CD4-positive, alpha-beta T cell treated with Interferon alpha-2 for 1 hour (primary cell): Measurements from ENCODE around the gene VGLL3.

Experiments
- DNase-seq, 2 donors: peaks; one replicate each; pipeline ENCODE4 v3.0.0-alpha.2; 2020 to 2022

Gene VGLL3

DNA sequence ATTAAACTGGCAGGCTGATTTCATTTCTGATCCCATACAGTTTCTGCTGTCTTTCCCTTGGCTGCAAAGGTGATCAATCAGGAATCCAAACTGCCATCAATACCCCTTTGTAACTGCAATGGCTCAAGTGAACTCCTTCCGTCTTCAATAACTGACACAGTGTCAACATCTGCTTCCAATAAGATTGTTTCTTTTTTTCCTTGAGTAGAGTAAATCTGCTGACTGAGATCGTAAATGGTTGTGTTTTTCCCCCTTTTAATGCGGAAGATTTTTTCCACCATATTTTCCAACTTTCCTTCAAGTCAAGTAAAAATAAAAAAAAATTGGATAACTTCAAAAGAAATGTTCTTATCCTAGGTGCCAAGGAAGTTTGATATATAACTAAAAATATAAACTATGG, 48.7 kb downstream of the VGLL3 start:
- DNase-seq: no peak

DNA sequence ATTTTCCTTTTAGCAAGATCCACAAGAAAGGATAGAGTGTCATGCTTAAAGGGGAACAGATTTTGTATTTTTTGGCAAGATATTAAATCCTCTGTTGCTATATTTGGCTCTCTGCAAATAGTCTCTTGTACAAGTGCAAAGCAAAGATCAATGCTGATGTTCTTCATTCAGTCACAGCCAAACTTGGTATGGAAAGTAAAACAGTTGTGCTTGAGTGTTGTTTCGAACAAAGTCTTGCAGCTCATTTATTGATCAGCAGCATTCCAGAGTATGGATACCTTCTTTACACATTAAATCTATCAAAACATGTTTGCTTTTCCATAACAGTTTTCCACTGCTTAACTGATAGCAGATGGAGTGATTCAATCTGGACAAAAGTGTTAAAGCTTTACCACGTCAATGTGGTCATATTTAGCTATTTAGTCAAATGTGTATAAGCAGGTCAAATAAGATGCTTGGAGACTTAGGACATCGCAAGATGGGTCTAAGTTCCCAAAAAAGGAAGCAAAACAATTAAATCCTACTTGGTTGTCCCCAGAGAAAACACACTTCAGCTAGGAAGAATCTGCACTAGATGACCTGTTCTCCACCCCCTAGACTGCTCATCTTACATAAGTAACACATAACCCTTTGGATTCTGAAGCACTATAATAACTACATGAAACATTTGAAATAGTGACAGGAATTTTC, 52.4 kb downstream of the VGLL3 start:
- no peak for DNase-seq

DNA sequence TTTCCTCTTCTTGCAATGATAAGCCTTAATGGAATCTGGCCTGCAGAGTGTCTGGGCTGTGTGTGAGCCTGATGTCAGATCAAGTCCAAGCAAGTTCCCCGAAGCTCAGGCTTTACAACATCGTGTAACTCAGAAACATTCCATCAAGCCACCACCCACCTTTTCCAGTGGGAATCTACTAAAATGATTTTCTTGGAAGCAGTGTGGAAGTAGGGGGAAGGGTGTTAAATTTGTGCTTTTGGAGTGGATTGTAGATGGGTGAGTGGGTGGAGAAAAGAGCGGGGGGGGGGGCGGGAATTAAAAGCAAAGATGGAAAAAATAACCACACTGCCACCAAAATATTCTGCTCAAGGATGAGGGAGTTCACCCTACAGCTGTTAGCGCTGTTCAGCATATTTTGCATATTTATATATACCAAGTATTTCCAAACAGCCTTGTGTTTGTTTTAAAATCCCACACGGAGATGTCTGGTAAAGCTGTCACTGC, 53.6 kb downstream of the VGLL3 start:
- DNase-seq: no peak

DNA sequence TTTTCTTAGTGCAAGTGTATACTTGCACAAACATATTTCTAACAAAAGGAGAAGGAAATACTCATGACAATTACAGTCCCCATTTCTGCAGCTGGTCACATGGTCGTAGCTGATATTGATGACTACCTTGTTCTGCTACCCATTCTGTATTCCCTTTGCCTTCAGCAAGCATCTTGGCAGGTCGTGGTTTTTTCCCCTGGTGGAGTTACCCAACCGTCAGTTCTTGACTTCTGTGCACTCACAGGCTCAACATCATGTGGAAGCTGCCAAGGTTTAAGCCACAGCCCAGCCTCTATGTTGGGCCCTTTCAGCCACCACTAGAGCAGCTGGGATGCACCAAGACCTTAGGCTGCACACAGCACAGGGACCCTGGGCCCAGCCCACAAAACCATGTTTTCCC, 56.1 kb downstream of the VGLL3 start:
- no peak for DNase-seq

DNA sequence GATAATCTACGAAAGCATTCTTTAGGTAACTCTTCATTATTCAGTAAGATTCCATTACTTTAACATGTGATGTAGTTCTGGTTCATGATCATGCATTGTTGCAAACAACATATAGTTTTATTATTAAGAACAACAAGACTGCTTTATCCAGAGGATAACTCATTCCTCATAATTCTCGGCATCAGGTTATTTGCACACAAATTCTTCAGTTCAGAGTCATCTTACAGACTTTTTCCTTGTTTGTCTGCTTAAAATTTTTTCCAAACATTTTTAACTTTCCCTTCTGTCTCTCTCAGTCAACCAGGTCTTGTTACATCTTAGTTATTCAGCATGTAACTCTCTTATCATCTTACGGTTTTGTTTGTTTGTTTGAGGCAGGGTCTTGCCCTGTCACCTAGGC, 60.1 kb downstream of the VGLL3 start:
- no peak for DNase-seq

DNA sequence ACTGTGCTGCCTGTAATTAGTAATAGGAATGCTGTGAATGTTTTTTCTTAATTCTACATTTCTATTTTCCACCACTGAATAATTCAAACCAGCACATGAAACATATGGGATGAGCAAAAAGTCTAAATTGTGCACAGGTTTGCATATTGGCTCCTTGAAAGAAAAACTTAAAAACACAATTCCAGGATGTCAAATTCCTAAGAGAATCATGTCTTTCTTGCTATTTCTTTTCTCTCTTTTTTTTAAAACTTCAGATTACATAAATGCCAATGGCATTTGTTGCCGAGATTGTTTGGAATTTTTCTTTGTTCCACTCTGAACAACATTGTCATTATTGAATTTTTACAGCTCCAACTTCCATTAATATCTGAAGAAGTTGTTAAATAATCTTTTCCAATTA, 60.8 kb downstream of the VGLL3 start:
- no peak for DNase-seq

DNA sequence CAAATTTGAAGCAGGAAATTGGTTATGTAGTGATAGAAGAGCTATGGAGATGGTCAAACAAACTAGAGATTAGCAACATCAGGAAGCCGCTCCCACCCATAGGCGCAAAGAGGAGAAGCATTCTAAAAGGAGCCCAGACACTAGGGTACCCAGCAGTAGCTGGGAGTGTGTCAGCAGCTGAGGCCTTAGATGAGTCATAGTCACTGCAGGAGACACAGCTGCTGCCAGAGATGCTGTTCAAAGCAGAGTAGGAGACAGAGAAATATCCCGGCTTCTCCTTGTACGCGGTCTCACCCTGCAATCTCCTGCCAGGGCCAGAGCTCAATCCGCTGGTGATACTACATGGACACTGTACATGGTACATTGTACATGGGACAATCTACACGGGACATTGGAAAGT, 61.9 kb downstream of the VGLL3 start:
- no peak for DNase-seq

DNA sequence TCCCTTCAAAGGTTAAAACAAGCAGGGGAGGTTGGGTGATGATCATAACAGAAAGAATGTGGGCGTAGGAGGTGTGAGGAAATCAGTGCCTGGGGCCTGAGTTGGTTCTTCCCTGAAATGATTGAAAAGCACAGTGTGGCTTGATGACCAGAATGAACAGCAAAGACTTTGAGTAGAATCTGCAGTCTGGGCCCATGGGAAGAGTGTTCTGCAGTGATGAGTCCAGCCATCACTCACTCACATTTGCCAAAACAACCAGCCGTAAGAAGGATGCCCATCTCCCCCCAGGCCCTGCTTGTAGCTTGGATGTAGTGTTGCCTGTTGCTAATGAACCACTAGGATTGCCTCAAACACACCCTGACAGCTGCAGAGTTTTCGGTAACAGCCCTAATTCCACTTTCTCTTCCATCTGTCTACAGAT, 67.9 kb downstream of the VGLL3 start:
- DNase-seq: no peak

DNA sequence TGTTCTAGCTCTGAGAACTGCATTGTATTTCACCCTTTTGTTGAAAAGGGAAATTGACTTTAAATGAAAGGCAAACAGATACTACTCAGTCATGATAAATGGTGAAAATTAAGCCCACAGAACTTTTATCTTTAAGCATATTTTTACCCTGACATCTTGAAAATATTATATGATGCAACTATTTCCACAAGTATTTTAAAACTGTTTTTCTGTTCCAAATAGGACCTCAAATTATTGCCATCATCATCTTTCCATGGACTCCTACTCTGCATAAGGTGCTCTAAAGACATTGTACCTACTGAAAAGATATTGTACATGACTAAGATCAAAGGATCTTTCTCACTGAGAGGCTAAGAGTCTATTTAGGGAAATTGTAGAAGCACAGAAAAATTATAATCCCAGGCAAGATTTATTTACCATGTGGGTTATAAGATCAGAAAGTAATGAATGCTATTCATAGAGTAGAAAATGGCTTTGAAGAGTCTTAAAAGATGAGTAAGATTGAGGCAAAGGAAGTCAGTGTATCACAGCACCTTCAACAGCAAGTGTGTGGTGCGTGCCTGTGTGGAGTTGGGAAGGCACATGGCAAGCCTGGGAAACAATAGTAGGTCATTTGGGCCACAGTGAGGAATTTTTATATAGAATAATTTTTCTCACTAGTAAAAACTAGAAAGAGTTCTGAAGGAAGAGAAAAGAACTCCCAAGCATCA, 68.8 kb downstream of the VGLL3 start:
- no peak for DNase-seq

DNA sequence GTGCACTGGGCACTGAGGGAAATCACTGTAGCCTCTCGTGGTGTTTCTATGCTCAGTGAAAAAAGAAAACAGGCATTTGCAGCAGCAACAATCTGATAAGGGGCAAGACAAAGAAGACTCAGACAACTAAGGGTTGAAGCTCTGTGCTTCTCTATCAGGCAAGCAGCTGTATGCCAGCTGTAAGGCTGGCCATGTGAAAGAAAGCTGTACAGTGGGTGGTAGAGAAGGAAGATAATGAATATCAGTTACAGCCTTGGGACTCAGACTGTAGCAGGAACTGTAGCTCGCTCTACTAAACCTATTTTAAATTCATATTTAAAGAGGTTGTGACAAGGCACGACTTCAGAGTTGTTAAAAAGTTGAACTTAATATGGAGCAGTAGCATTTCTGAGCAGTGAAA, 76.3 kb downstream of the VGLL3 start:
- no peak for DNase-seq

DNA sequence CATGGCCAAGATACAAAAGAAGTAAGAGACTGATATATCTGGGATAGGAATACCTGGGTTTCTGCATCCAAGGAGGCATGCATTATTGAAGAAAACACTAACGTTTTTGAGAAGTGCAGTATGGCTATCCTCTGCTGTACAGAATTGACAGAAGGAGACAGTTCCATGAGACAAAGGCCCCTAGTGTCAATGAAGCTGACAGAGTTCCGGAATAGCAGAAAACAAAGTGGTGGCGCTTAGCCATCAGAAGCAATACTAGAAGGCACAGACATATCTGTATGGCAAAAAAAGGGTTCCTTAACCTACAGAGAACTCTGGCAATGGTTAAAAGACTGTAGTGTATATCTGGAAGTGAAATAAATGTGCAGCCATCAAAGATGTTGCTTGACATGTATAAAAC, 77.8 kb downstream of the VGLL3 start:
- no peak for DNase-seq

DNA sequence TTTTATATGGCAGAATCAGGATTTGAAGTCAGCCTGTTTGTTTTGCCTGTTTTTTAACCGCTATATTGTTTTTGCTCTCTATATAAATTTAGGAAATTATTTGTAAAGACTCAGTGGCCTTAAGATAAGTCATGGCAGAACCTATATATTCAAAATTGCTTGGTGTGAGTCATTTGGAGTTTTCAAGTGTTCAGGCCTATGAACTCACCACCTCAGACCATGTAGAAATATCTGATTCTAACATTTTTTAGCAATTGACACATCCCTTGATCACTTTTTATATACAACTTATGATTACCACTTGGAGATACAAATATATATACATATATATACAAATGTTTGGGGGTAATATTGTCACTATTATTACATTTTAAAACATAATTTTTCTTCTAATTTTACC, 95.7 kb downstream of the VGLL3 start:
- DNase-seq: no peak

DNA sequence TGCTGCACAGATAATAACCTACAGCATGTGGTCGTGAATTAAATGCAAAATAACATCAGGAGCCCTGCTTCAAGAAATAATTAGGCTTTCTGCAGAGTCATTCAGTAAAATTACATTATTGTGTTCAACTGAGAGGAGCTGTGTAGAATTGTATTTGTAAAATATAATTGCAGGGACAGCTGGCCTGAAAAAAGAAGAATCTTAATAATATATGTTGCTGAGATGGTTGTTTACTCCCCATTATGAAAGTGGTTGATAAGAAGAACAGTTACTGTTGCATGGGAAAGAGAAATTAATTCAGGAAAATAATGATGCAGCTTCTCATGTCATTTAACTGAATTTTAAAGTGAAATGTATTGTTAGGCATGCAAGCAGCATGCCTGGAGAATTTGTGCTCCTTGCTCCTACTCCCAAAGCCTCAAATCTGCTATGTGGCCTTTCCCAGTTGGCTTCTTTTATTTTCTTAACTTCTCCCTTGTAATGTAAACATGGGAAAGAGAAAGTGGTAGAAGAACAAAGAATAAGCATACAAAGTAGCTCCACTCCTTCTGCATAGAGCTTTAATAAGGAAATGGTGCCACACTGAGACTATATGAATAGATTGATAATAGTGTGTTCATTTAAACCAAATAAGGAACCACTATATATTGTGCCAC, 100.1 kb downstream of the VGLL3 start:
- no peak for DNase-seq
